Activated T-helper 17 cell treated with anti-CD3 and anti-CD28 coated beads, Interleukin-2, amount 50 U/mL, for 72 hours (primary cell): ENCODE results near the gene ADAM12. TPM values are rescaled to one million over a fixed set of nuclear protein-coding genes. Genes with fewer than 3 reads are reported as not detected.
A peak's percentile ranks its signal among the peaks of the same experiment; 100 is the strongest.

Experiments
- ATAC-seq: fragments of 150-1000 bp; cut with Tn5 transposase; replicated peaks from 2 replicates; pipeline ENCODE4 v1.10.0; 2021; ENCODE audit warnings: mild to moderate bottlenecking, moderate library complexity
- H3K27ac Mint-ChIP-seq: one replicate; pipeline ENCODE4 v1.8.0; 2022; ENCODE audit warnings: mixed read lengths
- H3K27me3 Mint-ChIP-seq: one replicate; pipeline ENCODE4 v1.8.0; 2022; ENCODE audit warnings: mixed read lengths
- H3K36me3 Mint-ChIP-seq: one replicate; pipeline ENCODE4 v1.8.0; 2022; ENCODE audit warnings: low read depth, mild to moderate bottlenecking, mixed read lengths
- H3K4me1 Mint-ChIP-seq: one replicate; pipeline ENCODE4 v1.8.0; 2022; ENCODE audit warnings: mixed read lengths
- H3K4me3 Mint-ChIP-seq: one replicate; pipeline ENCODE4 v1.8.0; 2022; ENCODE audit warnings: mild to moderate bottlenecking, mixed read lengths
- H3K9me3 Mint-ChIP-seq: one replicate; pipeline ENCODE4 v1.8.0; 2022; ENCODE audit warnings: mixed read lengths
- total RNA-seq, 2 donors: library from RNA; stranded (reverse); gene quantifications; one replicate each; pipeline ENCODE4 v1.2.3, GENCODE V29; 2022

The ADAM12 gene
- total RNA-seq, 2 donors from 2014 or later: 8.4 to 25.5 TPM

- Mint-ChIP-seq H3K36me3 (no peaks in the 10 kb centered on the region), H3K27ac (no peak overlapping the region), H3K9me3 (no peaks in the 10 kb centered on the region), H3K27me3 (no peaks in the 10 kb centered on the region), H3K4me1 (no peaks in the 10 kb centered on the region), H3K4me3 (no peak overlapping the region)
- peak; percentile 59 for ATAC-seq
Observed at GRCh38 chr10:126288547-126289493, 99.5 kb downstream of the ADAM12 start.

- ATAC-seq: no peak
- H3K36me3 Mint-ChIP-seq: no peaks in the 10 kb centered on the region
- no peak overlapping the region for H3K27ac Mint-ChIP-seq
- no peaks in the 10 kb centered on the region for H3K4me1 Mint-ChIP-seq
- H3K9me3 Mint-ChIP-seq: peaks cover 4% of the 10 kb centered on the region
- H3K4me3 Mint-ChIP-seq: no peak overlapping the region
- no peaks in the 10 kb centered on the region for H3K27me3 Mint-ChIP-seq
Observed at GRCh38 chr10:126286256-126286780, 102.0 kb downstream of the ADAM12 start.

GRCh38 chr10:126283307-126283706 is 105.0 kb downstream of the ADAM12 start:
- Mint-ChIP-seq H3K27ac (no peak overlapping the region), H3K9me3 (peaks cover 4% of the 10 kb centered on the region), H3K4me1 (no peaks in the 10 kb centered on the region), H3K36me3 (no peaks in the 10 kb centered on the region), H3K4me3 (no peak overlapping the region), H3K27me3 (no peaks in the 10 kb centered on the region)
- ATAC-seq: no peak

GRCh38 chr10:126278851-126279250 is 109.4 kb downstream of the ADAM12 start:
- H3K27ac Mint-ChIP-seq: no peak overlapping the region
- no peak overlapping the region for H3K4me3 Mint-ChIP-seq
- ATAC-seq: no peak
- peaks cover 4% of the 10 kb centered on the region for H3K9me3 Mint-ChIP-seq
- no peaks in the 10 kb centered on the region for H3K4me1 Mint-ChIP-seq
- no peaks in the 10 kb centered on the region for H3K27me3 Mint-ChIP-seq
- H3K36me3 Mint-ChIP-seq: no peaks in the 10 kb centered on the region

GRCh38 chr10:126277181-126277580 is 111.1 kb downstream of the ADAM12 start:
- no peak overlapping the region for H3K4me3 Mint-ChIP-seq
- H3K27me3 Mint-ChIP-seq: no peaks in the 10 kb centered on the region

GRCh38 chr10:126272526-126272925 is 115.8 kb downstream of the ADAM12 start:
- H3K27ac Mint-ChIP-seq: no peak overlapping the region
- H3K4me1 Mint-ChIP-seq: no peaks in the 10 kb centered on the region
- no peak for ATAC-seq
- no peaks in the 10 kb centered on the region for H3K36me3 Mint-ChIP-seq
- no peak overlapping the region for H3K4me3 Mint-ChIP-seq
- no peaks in the 10 kb centered on the region for H3K27me3 Mint-ChIP-seq
- H3K9me3 Mint-ChIP-seq: peaks cover 9% of the 10 kb centered on the region

More at GRCh38 chr10:126277181-126277580, 111.1 kb downstream of the ADAM12 start:
- peaks cover 4% of the 10 kb centered on the region for H3K9me3 Mint-ChIP-seq
- no peak for ATAC-seq
- H3K27ac Mint-ChIP-seq: no peak overlapping the region
- H3K4me1 Mint-ChIP-seq: no peaks in the 10 kb centered on the region
- no peaks in the 10 kb centered on the region for H3K36me3 Mint-ChIP-seq

- peaks cover 9% of the 10 kb centered on the region for H3K9me3 Mint-ChIP-seq
- no peak overlapping the region for H3K27ac Mint-ChIP-seq
Observed at GRCh38 chr10:126270111-126270510, 118.2 kb downstream of the ADAM12 start.

GRCh38 chr10:126268013-126268920 is 120.0 kb downstream of the ADAM12 start:
- H3K4me3 Mint-ChIP-seq: no peak overlapping the region
- peaks cover 9% of the 10 kb centered on the region for H3K9me3 Mint-ChIP-seq
- ATAC-seq: no peak
- H3K36me3 Mint-ChIP-seq: no peaks in the 10 kb centered on the region
- H3K27ac Mint-ChIP-seq: no peak overlapping the region
- no peaks in the 10 kb centered on the region for H3K27me3 Mint-ChIP-seq
- H3K4me1 Mint-ChIP-seq: no peaks in the 10 kb centered on the region

More at GRCh38 chr10:126270111-126270510, 118.2 kb downstream of the ADAM12 start:
- Mint-ChIP-seq H3K36me3 (no peaks in the 10 kb centered on the region), H3K4me3 (no peak overlapping the region), H3K27me3 (no peaks in the 10 kb centered on the region), H3K4me1 (no peaks in the 10 kb centered on the region)
- ATAC-seq: no peak

- Mint-ChIP-seq H3K36me3 (no peaks in the 10 kb centered on the region), H3K9me3 (peaks cover 5% of the 10 kb centered on the region), H3K27me3 (no peaks in the 10 kb centered on the region), H3K27ac (no peak overlapping the region), H3K4me3 (no peak overlapping the region), H3K4me1 (no peaks in the 10 kb centered on the region)
- ATAC-seq: no peak
Observed at GRCh38 chr10:126264102-126265018, 123.9 kb downstream of the ADAM12 start.

- Mint-ChIP-seq H3K9me3 (no peaks in the 10 kb centered on the region), H3K4me3 (no peak overlapping the region), H3K27ac (no peak overlapping the region), H3K4me1 (no peaks in the 10 kb centered on the region), H3K36me3 (no peaks in the 10 kb centered on the region), H3K27me3 (no peaks in the 10 kb centered on the region)
- ATAC-seq: no peak
Observed at GRCh38 chr10:126263006-126263676, 125.1 kb downstream of the ADAM12 start.

GRCh38 chr10:126262233-126262838 is 125.9 kb downstream of the ADAM12 start:
- Mint-ChIP-seq H3K27ac (no peak overlapping the region), H3K36me3 (no peaks in the 10 kb centered on the region), H3K4me1 (no peaks in the 10 kb centered on the region), H3K9me3 (no peaks in the 10 kb centered on the region), H3K27me3 (no peaks in the 10 kb centered on the region), H3K4me3 (no peak overlapping the region)
- no peak for ATAC-seq

GRCh38 chr10:126259760-126260479 is 128.4 kb downstream of the ADAM12 start:
- H3K4me1 Mint-ChIP-seq: no peaks in the 10 kb centered on the region
- no peaks in the 10 kb centered on the region for H3K9me3 Mint-ChIP-seq
- no peaks in the 10 kb centered on the region for H3K36me3 Mint-ChIP-seq
- H3K27ac Mint-ChIP-seq: no peak overlapping the region
- no peaks in the 10 kb centered on the region for H3K27me3 Mint-ChIP-seq
- ATAC-seq: no peak
- no peak overlapping the region for H3K4me3 Mint-ChIP-seq
